K562 (cell line): ENCODE results near the gene ALDH3B2. TPM values are rescaled to one million over a fixed set of nuclear protein-coding genes. Genes with fewer than 3 reads are reported as not detected.
A peak's percentile ranks its signal among the peaks of the same experiment; 100 is the strongest.

Experiments used
- ARHGAP35 ChIP-seq: fragments of 450-650 bp; IDR thresholded peaks from 2 replicates; pipeline ENCODE4 v1.6.1; 2018; ENCODE audit not compliant: partially characterized antibody
- ARID1B ChIP-seq: fragments of 450-650 bp; IDR thresholded peaks from 2 replicates; pipeline ENCODE4 v1.6.1; 2016; ENCODE audit warnings: antibody characterized with exemption, mild to moderate bottlenecking, inconsistent platforms
- BACH1 ChIP-seq: fragments of 200-800 bp; sonication (Bioruptor generic); IDR thresholded peaks from 2 replicates; pipeline ENCODE4 v1.6.1; 2016; ENCODE audit warnings: missing genetic modification characterization, missing compliant biosample characterization
- CEBPZ ChIP-seq: fragments of 150-350 bp; IDR thresholded peaks from 2 replicates; pipeline ENCODE4 v1.6.1; 2014; ENCODE audit warnings: low read depth, mild to moderate bottlenecking, low read length, borderline replicate concordance
- CREM ChIP-seq: IDR thresholded peaks from 2 replicates; pipeline ENCODE4 v1.6.1; 2014; ENCODE audit warnings: antibody characterized with exemption, low read depth
- DMBX1 ChIP-seq: fragments of 250-450 bp; sonication (Bioruptor Pico); IDR thresholded peaks from 2 replicates; pipeline ENCODE4 v1.8.0; 2022; ENCODE audit warnings: inconsistent platforms, mild to moderate bottlenecking, moderate library complexity, borderline replicate concordance
- E2F6 ChIP-seq, 2 experiments: IDR thresholded peaks; 2 replicates each; pipeline ENCODE4 v1.6.1; 2011; ENCODE audit warnings: borderline replicate concordance in 1 of 2, control low read depth in 1 of 2, low read depth in 1 of 2, low read length in 1 of 2, mild to moderate bottlenecking in 1 of 2, mixed read lengths in 1 of 2, moderate library complexity in 1 of 2; ENCODE audit not compliant: insufficient read depth in 1 of 2, insufficient read length in 1 of 2, poor library complexity in 1 of 2, severe bottlenecking in 1 of 2; ENCODE audit errors: extremely low read depth in 1 of 2
- HDAC2 ChIP-seq: fragments of 450-650 bp; IDR thresholded peaks from 2 replicates; pipeline ENCODE4 v1.6.1; 2016; ENCODE audit warnings: mild to moderate bottlenecking
- HLTF ChIP-seq: fragments of 450-650 bp; IDR thresholded peaks from 2 replicates; pipeline ENCODE4 v1.6.1; 2016
- MAFF ChIP-seq: IDR thresholded peaks from 2 replicates; pipeline ENCODE4 v1.6.1; 2012; ENCODE audit warnings: low read length, improper control_type of control experiment
- MYC ChIP-seq, 2 experiments: fragments of 250-450 bp in 1 of 2; sonication (Bioruptor Pico) in 1 of 2; IDR thresholded peaks; 2 replicates each; pipeline versions ENCODE4 v1.5.1 to v1.6.1; 2012 to 2021; ENCODE audit warnings: low read depth in 2 of 2, borderline replicate concordance in 1 of 2, improper control_type of control experiment in 1 of 2, low read length in 1 of 2, mild to moderate bottlenecking in 1 of 2, moderate library complexity in 1 of 2
- OTX1 ChIP-seq: fragments of 450-650 bp; formaldehyde crosslinking; IDR thresholded peaks from 2 replicates; pipeline ENCODE4 v1.4.0; 2022; ENCODE audit warnings: mild to moderate bottlenecking
- RBM14 ChIP-seq: fragments of 200-400 bp; formaldehyde crosslinking; IDR thresholded peaks from 2 replicates; pipeline ENCODE4 v1.6.1; 2018; ENCODE audit warnings: low read depth, mild to moderate bottlenecking, low read length, moderate library complexity, borderline replicate concordance; ENCODE audit not compliant: insufficient read depth
- RFX7 ChIP-seq: fragments of 250-450 bp; sonication (Bioruptor Pico); IDR thresholded peaks from 2 replicates; pipeline ENCODE4 v1.5.1; 2021; ENCODE audit warnings: mild to moderate bottlenecking
- TBL1XR1 ChIP-seq, 2 experiments: IDR thresholded peaks; 2 replicates each; pipeline ENCODE4 v1.6.1; 2012; ENCODE audit warnings: improper control_type of control experiment in 2 of 2, low read length in 2 of 2, mild to moderate bottlenecking in 1 of 2
- U2AF2 ChIP-seq: fragments of 200-400 bp; formaldehyde crosslinking; optimal IDR thresholded peaks from 2 replicates; pipeline ENCODE3; 2017; ENCODE audit warnings: low read depth, mild to moderate bottlenecking, low read length
- ZNF695 ChIP-seq: fragments of 450-650 bp; formaldehyde crosslinking; IDR thresholded peaks from 2 replicates; pipeline ENCODE4 v1.4.0; 2020; ENCODE audit warnings: mild to moderate bottlenecking, moderate library complexity
- ZNF75A ChIP-seq: fragments of 450-650 bp; formaldehyde crosslinking; IDR thresholded peaks from 2 replicates; pipeline ENCODE4 v1.4.0; 2020; ENCODE audit warnings: mild to moderate bottlenecking
- polyA plus RNA-seq, 8 experiments: library from polyadenylated mRNA; depleted of rRNA in 4 of 8; stranded (reverse) in 5 of 8; unstranded in 3 of 8; fragments of >200 nt; fragmentation: Nextera tagmentation in 2 of 8; fragmentation: Illumina TruSeq in 1 of 8; extraction: Ambion mirVana in 2 of 8; extraction: Trizol in 1 of 8; gene quantifications; 2 replicates each; pipeline versions ENCODE4 v1.2.1 to v1.2.3, GENCODE V29; 2011 to 2014; ENCODE audit warnings: inconsistent platforms in 1 of 8, missing spikeins in 1 of 8
- total RNA-seq, 7 experiments: library from RNA; depleted of rRNA in 6 of 7; stranded (reverse); fragments of >200 nt in 6 of 7; fragmentation: Illumina TruSeq in 2 of 7; extraction: Trizol in 2 of 7; gene quantifications; 2 replicates each; pipeline versions ENCODE4 v1.2.1 to v1.2.3, GENCODE V29; 2011 to 2021; ENCODE audit warnings: low replicate concordance in 1 of 7
- TF ChIP-seq, protein P1 (sequence below): sonication (generic); formaldehyde crosslinking; IDR thresholded peaks from 2 replicates; pipeline ENCODE4 v1.8.0; 2023; ENCODE audit warnings: mild to moderate bottlenecking, missing genetic modification reagents

ALDH3B2 gene
- total and polyA plus RNA-seq, 9 of the 15 experiments (the other 6 are each of a cell fraction or from before 2014, with no cell fraction given): not detected

DNA sequence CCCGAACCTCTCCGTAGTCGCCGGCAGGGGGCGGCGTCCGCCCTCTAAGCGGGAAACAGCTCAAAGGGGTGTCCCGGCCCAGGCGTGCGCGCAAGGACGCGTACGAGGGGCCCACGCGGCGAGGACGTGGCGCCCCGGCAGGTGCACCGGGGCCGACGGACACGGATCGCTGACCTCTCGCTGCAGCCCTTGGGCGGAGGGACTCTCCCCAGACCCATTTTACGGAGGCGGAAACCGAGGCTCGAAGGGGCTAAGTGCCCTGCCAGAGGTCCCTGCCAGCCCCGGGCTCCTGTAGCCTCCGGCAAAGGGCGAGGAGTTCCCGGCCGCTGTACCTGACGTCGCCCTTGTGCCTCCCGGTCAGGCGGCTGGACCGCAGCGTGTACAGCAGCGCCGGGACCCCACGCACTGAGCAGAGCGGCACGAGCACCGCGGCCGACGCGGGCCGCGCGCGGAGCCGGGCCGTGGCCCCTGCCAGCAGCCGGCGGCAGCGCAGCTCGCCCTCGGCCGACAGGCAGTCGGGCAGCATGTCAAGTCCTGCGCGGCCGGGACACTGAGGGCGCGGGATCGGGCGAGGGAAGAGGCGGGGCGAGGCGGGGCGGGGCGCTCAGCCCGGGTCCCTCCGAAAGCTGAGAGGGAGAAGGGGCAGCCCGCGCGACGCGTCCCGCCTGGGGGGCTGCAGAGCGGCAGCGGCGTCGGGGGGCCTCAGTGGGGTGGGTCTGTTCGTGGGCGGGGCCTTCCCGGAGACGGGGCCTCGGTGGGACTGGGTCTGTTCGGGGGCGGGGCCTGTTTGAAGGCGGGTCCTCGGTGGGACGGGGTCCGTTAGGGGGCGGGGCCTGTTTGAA is 44.8 kb downstream of the ALDH3B2 start, which contains the start of gene NUDT8 (continued):
- TF ChIP-seq, protein P1, sequence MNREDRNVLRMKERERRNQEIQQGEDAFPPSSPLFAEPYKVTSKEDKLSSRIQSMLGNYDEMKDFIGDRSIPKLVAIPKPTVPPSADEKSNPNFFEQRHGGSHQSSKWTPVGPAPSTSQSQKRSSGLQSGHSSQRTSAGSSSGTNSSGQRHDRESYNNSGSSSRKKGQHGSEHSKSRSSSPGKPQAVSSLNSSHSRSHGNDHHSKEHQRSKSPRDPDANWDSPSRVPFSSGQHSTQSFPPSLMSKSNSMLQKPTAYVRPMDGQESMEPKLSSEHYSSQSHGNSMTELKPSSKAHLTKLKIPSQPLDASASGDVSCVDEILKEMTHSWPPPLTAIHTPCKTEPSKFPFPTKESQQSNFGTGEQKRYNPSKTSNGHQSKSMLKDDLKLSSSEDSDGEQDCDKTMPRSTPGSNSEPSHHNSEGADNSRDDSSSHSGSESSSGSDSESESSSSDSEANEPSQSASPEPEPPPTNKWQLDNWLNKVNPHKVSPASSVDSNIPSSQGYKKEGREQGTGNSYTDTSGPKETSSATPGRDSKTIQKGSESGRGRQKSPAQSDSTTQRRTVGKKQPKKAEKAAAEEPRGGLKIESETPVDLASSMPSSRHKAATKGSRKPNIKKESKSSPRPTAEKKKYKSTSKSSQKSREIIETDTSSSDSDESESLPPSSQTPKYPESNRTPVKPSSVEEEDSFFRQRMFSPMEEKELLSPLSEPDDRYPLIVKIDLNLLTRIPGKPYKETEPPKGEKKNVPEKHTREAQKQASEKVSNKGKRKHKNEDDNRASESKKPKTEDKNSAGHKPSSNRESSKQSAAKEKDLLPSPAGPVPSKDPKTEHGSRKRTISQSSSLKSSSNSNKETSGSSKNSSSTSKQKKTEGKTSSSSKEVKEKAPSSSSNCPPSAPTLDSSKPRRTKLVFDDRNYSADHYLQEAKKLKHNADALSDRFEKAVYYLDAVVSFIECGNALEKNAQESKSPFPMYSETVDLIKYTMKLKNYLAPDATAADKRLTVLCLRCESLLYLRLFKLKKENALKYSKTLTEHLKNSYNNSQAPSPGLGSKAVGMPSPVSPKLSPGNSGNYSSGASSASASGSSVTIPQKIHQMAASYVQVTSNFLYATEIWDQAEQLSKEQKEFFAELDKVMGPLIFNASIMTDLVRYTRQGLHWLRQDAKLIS: 0 out of 2 replicates have a peak, but pooled peaks have one; percentile 69
- TF ChIP-seq CEBPZ (no peak), CREM (no peak), RBM14 (no peak), DMBX1 (no peak; the same call in 1 of the 2 replicates), MYC (IDR thresholded peaks at IDR 0.05; ENCODE audit: low read depth, low read length) (peak; percentile 77), MYC (CRISPR knock-in tag; IDR thresholded peaks at IDR 0.05; ENCODE audit: borderline replicate concordance, low read depth) (peak; percentile 72; the same call in 1 of the 2 replicates), U2AF2 (no peak), TBL1XR1 (IDR thresholded peaks at IDR 0.05; ENCODE audit: low read length in 2 of 2) (no peak), ZNF75A (CRISPR knock-in tag) (no peak), ZNF695 (CRISPR knock-in tag) (no peak), HDAC2 (peak; percentile 86; the same call in 1 of the 2 replicates), HLTF (no peak), BACH1 (no peak), OTX1 (CRISPR knock-in tag) (no peak), E2F6 (IDR thresholded peaks at IDR 0.05; ENCODE audit: borderline replicate concordance in 1 of 2, extremely low read depth in 1 of 2, insufficient read depth in 1 of 2, insufficient read length in 1 of 2, low read depth in 1 of 2, low read length in 1 of 2, poor library complexity in 1 of 2, severe bottlenecking in 1 of 2) (peak; percentile 99), MAFF (no peak), ARID1B (no peak; the same call in 1 of the 2 replicates), RFX7 (0 out of 2 replicates have a peak, but pooled peaks have one; percentile 53), ARHGAP35 (no peak)
